Left cardiac atrium (tissue), 2 donors: ENCODE results near the gene ADCY5. TPM values are rescaled to one million over a fixed set of nuclear protein-coding genes. Genes with fewer than 3 reads are reported as not detected.

ENCODE experiments used
- total RNA-seq, 2 donors: library from RNA; stranded (reverse); fragmentation: NEBNext Ultra II Directional; extraction: Animal tissue kit (Norgen Biotek cat#: 25700); gene quantifications; one replicate each; pipeline ENCODE4 v1.2.1, GENCODE V29; 2021
- donor health status: DM: no; HTN: yes; CAD: no; lungs with severe emphysema.
- donor health status: DM: yes; HTN: yes; CAD: no.

Gene ADCY5
- total RNA-seq, 2 donors from 2014 or later: 104 to 134 TPM

Other genes starting within 250 kb of the ADCY5 start
- 10 to 100 TPM in 1 of 2 donors, 1 to 10 TPM in 1; 9.2 to 11.2 TPM for gene SEC22A, start 247.1 kb downstream of the ADCY5 start, total RNA-seq
- gene HACD2, start 136.0 kb upstream of the ADCY5 start, total RNA-seq: 10 to 100 TPM; 26.6 to 34.6 TPM